CD4-positive, alpha-beta T cell treated with Interleukin-6 for 4 hours (primary cell): ENCODE data around the gene TMEM132C.

Experiments used
- DNase-seq: peaks from one replicate; pipeline ENCODE4 v3.0.0-alpha.2; 2020; ENCODE audit warnings: mixed read lengths

The TMEM132C gene

GRCh38 chr12:128509170-128509569 lies 242.2 kb downstream of the TMEM132C start:
- no peak for DNase-seq

- no peak for DNase-seq
These were observed 243.5 kb downstream of the TMEM132C start for GRCh38 chr12:128510511-128510910.

GRCh38 chr12:128513331-128513730 lies 246.4 kb downstream of the TMEM132C start:
- no peak for DNase-seq

- no peak for DNase-seq
These were observed 246.9 kb downstream of the TMEM132C start for GRCh38 chr12:128513831-128514230.

GRCh38 chr12:128518644-128519043 lies 251.7 kb downstream of the TMEM132C start:
- no peak for DNase-seq

- DNase-seq = no peak
These were observed 252.5 kb downstream of the TMEM132C start for GRCh38 chr12:128519426-128519825.

- no peak for DNase-seq
These were observed 255.0 kb downstream of the TMEM132C start for GRCh38 chr12:128521981-128522380.

GRCh38 chr12:128524439-128524838 lies 257.5 kb downstream of the TMEM132C start:
- DNase-seq = no peak

- no peak for DNase-seq
These were observed 264.2 kb downstream of the TMEM132C start for GRCh38 chr12:128531170-128531569.

- DNase-seq = no peak
These were observed 267.9 kb downstream of the TMEM132C start for GRCh38 chr12:128534906-128535305.

GRCh38 chr12:128536810-128537209 lies 269.8 kb downstream of the TMEM132C start:
- DNase-seq = no peak

- no peak for DNase-seq
These were observed 270.7 kb downstream of the TMEM132C start for GRCh38 chr12:128537668-128538067.

GRCh38 chr12:128542844-128543243 lies 275.9 kb downstream of the TMEM132C start:
- DNase-seq = no peak

GRCh38 chr12:128543460-128543859 lies 276.5 kb downstream of the TMEM132C start:
- no peak for DNase-seq

GRCh38 chr12:128543971-128544370 lies 277.0 kb downstream of the TMEM132C start:
- DNase-seq = no peak

GRCh38 chr12:128548949-128549348 lies 282.0 kb downstream of the TMEM132C start:
- no peak for DNase-seq

GRCh38 chr12:128549601-128550218 lies 282.7 kb downstream of the TMEM132C start:
- DNase-seq = no peak

- DNase-seq = no peak
These were observed 284.3 kb downstream of the TMEM132C start for GRCh38 chr12:128551266-128551665.

GRCh38 chr12:128554546-128555304 lies 287.8 kb downstream of the TMEM132C start:
- no peak for DNase-seq

GRCh38 chr12:128557231-128557630 lies 290.3 kb downstream of the TMEM132C start:
- DNase-seq = no peak

- no peak for DNase-seq
These were observed 298.0 kb downstream of the TMEM132C start for GRCh38 chr12:128564956-128565355.

- no peak for DNase-seq
These were observed 300.8 kb downstream of the TMEM132C start for GRCh38 chr12:128567730-128568129.

GRCh38 chr12:128570191-128571065 lies 303.5 kb downstream of the TMEM132C start:
- DNase-seq = no peak
